Colonic mucosa (tissue), 4 donors: ENCODE measurements around the gene SPSB4. TPM values are rescaled to one million over a fixed set of nuclear protein-coding genes. Genes with fewer than 3 reads are reported as not detected.

Source experiments
- DNase-seq: peaks from one replicate; pipeline ENCODE4 v3.0.0-alpha.2; 2020
- H3K27ac ChIP-seq: fragments of 200-600 bp; one replicate; pipeline ENCODE4 v1.8.0; 2021
- H3K27me3 ChIP-seq: fragments of 200-600 bp; one replicate; pipeline ENCODE4 v1.8.0; 2021
- H3K36me3 ChIP-seq: fragments of 200-600 bp; one replicate; pipeline ENCODE4 v1.8.0; 2021
- H3K4me1 ChIP-seq: fragments of 200-600 bp; one replicate; pipeline ENCODE4 v1.8.0; 2021; ENCODE audit warnings: mild to moderate bottlenecking
- H3K4me3 ChIP-seq: fragments of 200-600 bp; one replicate; pipeline ENCODE4 v1.8.0; 2021
- H3K9ac ChIP-seq, 2 donors: one replicate each; pipeline ENCODE4 v1.7.0; 2013; ENCODE audit warnings: control low read depth in 2 of 2, low read depth in 2 of 2, low read length in 2 of 2
- H3K9me3 ChIP-seq: fragments of 200-600 bp; one replicate; pipeline ENCODE4 v1.8.0; 2021
- CTCF ChIP-seq: fragments of 200-600 bp; IDR thresholded peaks from one replicate; pipeline ENCODE4 v1.8.0; 2022; ENCODE audit warnings: antibody characterized with exemption, mild to moderate bottlenecking
- intact Hi-C: fragments of 100-400 bp; cut with DNase I; formaldehyde crosslinking; loops from one replicate; pipeline ENCODE4 v1.14.1; 2022
- total RNA-seq, 2 donors: library from RNA; stranded (reverse); fragmentation: NEBNext Ultra II Directional in 1 of 2; extraction: Animal tissue kit (Norgen Biotek cat#: 25700) in 1 of 2; gene quantifications; one replicate each; pipeline ENCODE4 v1.2.1, GENCODE V29; 2021
- donor health status: healthy.
- donor health status: DM: no; HTN: no; CAD: no.
- donor health status: DM: no; HTN: no; CAD: no.

Gene SPSB4
- total RNA-seq, 2 donors from 2014 or later: not detected

- intact Hi-C loops: no loop called here
- no peak for DNase-seq
- H3K27me3 ChIP-seq: no peaks in the 10 kb centered on the region
- no peaks in the 10 kb centered on the region for H3K4me1 ChIP-seq
- no peak for TF ChIP-seq CTCF
- no peak overlapping the region for H3K4me3 ChIP-seq
- no peak overlapping the region for H3K9ac ChIP-seq
- H3K27ac ChIP-seq: no peak overlapping the region
- H3K36me3 ChIP-seq: no peaks in the 10 kb centered on the region
- no peaks in the 10 kb centered on the region for H3K9me3 ChIP-seq
Measured at GRCh38 chr3:141077631-141078030, 26.5 kb downstream of the SPSB4 start.

- Histone ChIP-seq H3K4me1 (no peaks in the 10 kb centered on the region), H3K9ac (no peak overlapping the region), H3K27ac (no peak overlapping the region), H3K9me3 (no peaks in the 10 kb centered on the region), H3K27me3 (no peaks in the 10 kb centered on the region), H3K4me3 (no peak overlapping the region), H3K36me3 (no peaks in the 10 kb centered on the region)
- no peak for TF ChIP-seq CTCF
- intact Hi-C loops: no loop called here
- DNase-seq: no peak
Measured at GRCh38 chr3:141078200-141078599, 27.1 kb downstream of the SPSB4 start.

GRCh38 chr3:141080431-141080830 lies 29.3 kb downstream of the SPSB4 start:
- H3K4me1 ChIP-seq: no peaks in the 10 kb centered on the region
- no peak overlapping the region for H3K27ac ChIP-seq
- H3K9ac ChIP-seq: no peak overlapping the region
- no peak for TF ChIP-seq CTCF
- no peaks in the 10 kb centered on the region for H3K27me3 ChIP-seq
- H3K4me3 ChIP-seq: no peak overlapping the region
- no peaks in the 10 kb centered on the region for H3K36me3 ChIP-seq
- no peak for DNase-seq
- no peaks in the 10 kb centered on the region for H3K9me3 ChIP-seq
- intact Hi-C loops: no loop called here

- no peaks in the 10 kb centered on the region for H3K27me3 ChIP-seq
- intact Hi-C loops: no loop called here
- no peak for DNase-seq
Measured at GRCh38 chr3:141081141-141081795, 30.1 kb downstream of the SPSB4 start.

GRCh38 chr3:141082064-141082463 lies 30.9 kb downstream of the SPSB4 start:
- H3K4me3 ChIP-seq: no peak overlapping the region
- H3K4me1 ChIP-seq: no peaks in the 10 kb centered on the region
- no peaks in the 10 kb centered on the region for H3K9me3 ChIP-seq
- DNase-seq: no peak
- intact Hi-C loops: no loop called here
- no peak overlapping the region for H3K9ac ChIP-seq
- no peaks in the 10 kb centered on the region for H3K27me3 ChIP-seq
- H3K27ac ChIP-seq: no peak overlapping the region
- H3K36me3 ChIP-seq: no peaks in the 10 kb centered on the region
- TF ChIP-seq CTCF: no peak

More at GRCh38 chr3:141081141-141081795, 30.1 kb downstream of the SPSB4 start:
- Histone ChIP-seq H3K4me1 (no peaks in the 10 kb centered on the region), H3K9ac (no peak overlapping the region), H3K4me3 (no peak overlapping the region), H3K36me3 (no peaks in the 10 kb centered on the region), H3K27ac (no peak overlapping the region), H3K9me3 (no peaks in the 10 kb centered on the region)
- no peak for TF ChIP-seq CTCF
